GM20431 (cell line): Measurements from ENCODE around the gene UBE2L3.
"Not testable (repeated sequence)": the region's sequence is repeated elsewhere in the genome, so short reads cannot be mapped to it uniquely, and the experiment has no call there.

ENCODE experiments used
- in situ Hi-C: fragments of 300-500 bp; cut with MseI, MboI; formaldehyde crosslinking; loops from one replicate; pipeline ENCODE4 v1.15.0; 2020; ENCODE audit warnings: low sequenced_read_pairs; ENCODE audit not compliant: unreplicated experiment

The UBE2L3 gene

GRCh38 chr22:21598302-21598701 lies 30.8 kb downstream of the UBE2L3 start:
- in situ Hi-C loops, result no loop called here

GRCh38 chr22:21599053-21599893 lies 31.8 kb downstream of the UBE2L3 start:
- in situ Hi-C loops, result no loop called here

GRCh38 chr22:21602579-21602978 lies 35.1 kb downstream of the UBE2L3 start:
- in situ Hi-C loops, result no loop called here

GRCh38 chr22:21603973-21604372 lies 36.5 kb downstream of the UBE2L3 start:
- in situ Hi-C loops, result no loop called here

GRCh38 chr22:21605887-21606564 lies 38.5 kb downstream of the UBE2L3 start:
- in situ Hi-C loops, result no loop called here

- in situ Hi-C loops, result no loop called here
These were observed 39.3 kb downstream of the UBE2L3 start for GRCh38 chr22:21606775-21607174.

- in situ Hi-C loops, result not testable (repeated sequence)
These were observed 42.1 kb downstream of the UBE2L3 start for GRCh38 chr22:21609556-21610157.

- in situ Hi-C loops, result no loop called here
These were observed 43.9 kb downstream of the UBE2L3 start for GRCh38 chr22:21611210-21611977.

- in situ Hi-C loops, result no loop called here
These were observed 45.3 kb downstream of the UBE2L3 start for GRCh38 chr22:21612858-21613257.

GRCh38 chr22:21613553-21614233 lies 46.2 kb downstream of the UBE2L3 start:
- in situ Hi-C loops, result no loop called here

GRCh38 chr22:21615731-21616130 lies 48.2 kb downstream of the UBE2L3 start:
- in situ Hi-C loops, result no loop called here

GRCh38 chr22:21617337-21617736 lies 49.8 kb downstream of the UBE2L3 start:
- in situ Hi-C loops, result not testable (repeated sequence)

- in situ Hi-C loops, result no loop called here
These were observed 53.5 kb downstream of the UBE2L3 start for GRCh38 chr22:21621025-21621424.

- in situ Hi-C loops, result no loop called here
These were observed 54.8 kb downstream of the UBE2L3 start for GRCh38 chr22:21622011-21622918.

- in situ Hi-C loops, result no loop called here
These were observed 55.6 kb downstream of the UBE2L3 start for GRCh38 chr22:21622919-21623647.

GRCh38 chr22:21623648-21623970 lies 56.1 kb downstream of the UBE2L3 start:
- in situ Hi-C loops, result no loop called here

- in situ Hi-C loops, result no loop called here
These were observed 56.8 kb downstream of the UBE2L3 start for GRCh38 chr22:21624120-21624879.
